Nephron (organoid): Measurements from ENCODE around the gene RFTN1.

Source experiments
- H3K27ac Mint-ChIP-seq, 3 experiments: 2 replicates each; pipeline ENCODE4 v1.8.0; 2020; ENCODE audit warnings: mixed read lengths in 3 of 3, mild to moderate bottlenecking in 2 of 3, moderate library complexity in 1 of 3
- H3K27me3 Mint-ChIP-seq: 2 replicates; pipeline ENCODE4 v1.8.0; 2021; ENCODE audit warnings: low read depth, mild to moderate bottlenecking, moderate library complexity, mixed read lengths
- H3K36me3 Mint-ChIP-seq: 2 replicates; pipeline ENCODE4 v1.8.0; 2020; ENCODE audit warnings: low read depth, mixed read lengths
- H3K4me1 Mint-ChIP-seq: 2 replicates; pipeline ENCODE4 v1.8.0; 2020; ENCODE audit warnings: mixed read lengths
- H3K4me3 Mint-ChIP-seq, 3 experiments: 2 replicates each; pipeline ENCODE4 v1.8.0; 2020; ENCODE audit warnings: mild to moderate bottlenecking in 3 of 3, mixed read lengths in 3 of 3, moderate library complexity in 2 of 3
- H3K9me3 Mint-ChIP-seq: 2 replicates; pipeline ENCODE4 v1.8.0; 2020; ENCODE audit warnings: mixed read lengths
- CTCF ChIP-seq, 3 experiments: fragments of 200-600 bp; sonication (generic); IDR thresholded peaks; one replicate each; pipeline ENCODE4 v1.5.0; 2021; ENCODE audit warnings: antibody characterized with exemption in 3 of 3; ENCODE audit not compliant: unreplicated experiment in 3 of 3

RFTN1 gene

GRCh38 chr3:16369276-16369675 lies 144.2 kb downstream of the RFTN1 start:
- TF ChIP-seq CTCF (IDR thresholded peaks at IDR 0.05; ENCODE audit: unreplicated experiment in 3 of 3), result no peak
- peaks cover 8% of the 10 kb centered on the region for H3K36me3 Mint-ChIP-seq
- no peaks in the 10 kb centered on the region for H3K9me3 Mint-ChIP-seq
- H3K4me3 Mint-ChIP-seq, result no peak overlapping the region
- peaks cover 67% of the 10 kb centered on the region for H3K4me1 Mint-ChIP-seq
- H3K27ac Mint-ChIP-seq, result peak overlapping the region in 1 of 3 experiments; percentile 12
- peaks cover 5% of the 10 kb centered on the region for H3K27me3 Mint-ChIP-seq

- peaks cover 46% of the 10 kb centered on the region for H3K4me1 Mint-ChIP-seq
- no peaks in the 10 kb centered on the region for H3K9me3 Mint-ChIP-seq
- peaks cover 5% of the 10 kb centered on the region for H3K27me3 Mint-ChIP-seq
- no peak overlapping the region for H3K4me3 Mint-ChIP-seq
- no peak overlapping the region for H3K27ac Mint-ChIP-seq
- TF ChIP-seq CTCF (IDR thresholded peaks at IDR 0.05; ENCODE audit: unreplicated experiment in 3 of 3), result no peak
- peaks cover 8% of the 10 kb centered on the region for H3K36me3 Mint-ChIP-seq
Observed at GRCh38 chr3:16366581-16366980, 146.9 kb downstream of the RFTN1 start.

DNA sequence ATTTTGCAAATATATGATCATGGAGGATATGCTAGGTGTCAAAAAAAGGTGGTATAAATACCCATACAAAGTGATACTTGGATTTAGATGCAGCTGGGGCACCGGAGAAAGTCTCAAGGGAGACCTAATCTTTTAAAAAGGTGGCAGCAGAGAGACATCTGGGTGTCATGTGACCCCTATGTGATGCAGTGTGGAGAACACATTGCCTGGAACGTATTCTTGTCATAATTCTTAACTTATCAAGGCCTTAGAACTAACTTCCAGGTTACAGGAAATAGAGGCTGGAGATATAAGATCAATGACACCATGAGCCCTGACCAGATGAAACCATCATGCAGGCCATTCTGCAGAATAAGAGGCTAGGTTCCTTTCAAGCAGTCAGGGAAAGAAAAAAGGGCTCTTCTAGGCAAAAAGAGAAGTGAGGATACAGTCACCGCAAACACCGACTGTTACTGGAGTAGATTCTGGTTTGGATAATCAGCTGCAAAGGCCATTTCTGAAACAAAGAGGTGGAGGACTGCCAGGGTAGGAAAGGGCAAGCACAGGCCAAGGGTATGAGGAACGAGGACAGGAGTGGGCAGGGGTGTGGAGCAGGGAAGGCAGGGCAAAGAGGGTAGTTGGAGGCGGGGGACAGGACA lies 147.9 kb downstream of the RFTN1 start:
- Mint-ChIP-seq H3K27ac (peak overlapping the region in 1 of 3 experiments; percentile 53), H3K36me3 (peaks cover 8% of the 10 kb centered on the region)

DNA sequence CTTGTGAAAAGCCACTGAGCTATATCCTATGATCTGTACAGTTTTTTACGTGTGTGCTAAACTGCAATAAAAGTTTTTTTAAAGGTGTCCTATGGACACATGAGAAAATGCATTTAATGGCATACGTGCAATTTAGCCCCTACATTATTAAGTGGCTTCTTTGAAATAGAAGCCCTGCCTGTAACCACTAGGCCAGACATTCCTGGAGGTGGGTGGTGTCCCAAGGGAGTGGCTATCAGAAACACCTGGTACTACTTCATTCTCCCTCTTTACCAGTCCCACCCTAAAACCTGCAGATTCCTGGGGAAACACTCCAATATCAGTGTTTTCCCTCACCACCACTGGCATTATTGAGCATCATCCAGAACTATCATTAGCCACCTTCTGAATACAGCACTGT lies 148.5 kb downstream of the RFTN1 start:
- H3K4me3 Mint-ChIP-seq, result no peak overlapping the region
- peaks cover 30% of the 10 kb centered on the region for H3K4me1 Mint-ChIP-seq
- peaks cover 5% of the 10 kb centered on the region for H3K27me3 Mint-ChIP-seq
- no peak overlapping the region for H3K27ac Mint-ChIP-seq
- H3K9me3 Mint-ChIP-seq, result no peaks in the 10 kb centered on the region
- peaks cover 8% of the 10 kb centered on the region for H3K36me3 Mint-ChIP-seq
- no peak for TF ChIP-seq CTCF (IDR thresholded peaks at IDR 0.05; ENCODE audit: unreplicated experiment in 3 of 3)

More for the DNA sequence above, 147.9 kb downstream of the RFTN1 start:
- Mint-ChIP-seq H3K4me1 (peaks cover 37% of the 10 kb centered on the region), H3K9me3 (no peaks in the 10 kb centered on the region), H3K4me3 (no peak overlapping the region), H3K27me3 (peaks cover 5% of the 10 kb centered on the region)
- no peak for TF ChIP-seq CTCF (IDR thresholded peaks at IDR 0.05; ENCODE audit: unreplicated experiment in 3 of 3)

- Mint-ChIP-seq H3K27me3 (peaks cover 5% of the 10 kb centered on the region), H3K9me3 (no peaks in the 10 kb centered on the region), H3K27ac (no peak overlapping the region)
Observed at GRCh38 chr3:16364323-16364722, 149.2 kb downstream of the RFTN1 start.

More at GRCh38 chr3:16364323-16364722, 149.2 kb downstream of the RFTN1 start:
- TF ChIP-seq CTCF (IDR thresholded peaks at IDR 0.05; ENCODE audit: unreplicated experiment in 3 of 3), result no peak
- H3K4me3 Mint-ChIP-seq, result no peak overlapping the region
- peaks cover 25% of the 10 kb centered on the region for H3K4me1 Mint-ChIP-seq
- H3K36me3 Mint-ChIP-seq, result peaks cover 8% of the 10 kb centered on the region
